Measurements from ENCODE around the gene MEIS2.

DNA sequence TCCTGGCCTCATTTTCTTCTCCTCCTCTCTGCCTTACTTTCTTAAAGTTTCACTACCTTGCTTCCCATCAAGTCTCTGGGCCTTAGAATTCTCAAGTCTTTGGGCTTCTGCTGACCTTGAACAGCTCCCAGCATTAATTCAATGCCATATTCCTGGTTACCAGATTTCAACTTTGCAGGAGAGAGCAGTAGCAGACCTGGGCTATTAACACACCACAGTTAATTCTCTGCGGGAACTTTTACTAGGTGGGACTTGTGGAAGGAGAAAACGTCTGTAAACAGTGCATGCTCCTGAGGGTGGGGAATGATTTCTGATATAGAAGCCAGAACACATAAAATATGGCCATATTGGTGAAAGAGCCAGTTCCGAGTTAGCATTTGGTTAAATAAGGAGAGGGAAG, 214.6 kb downstream of the MEIS2 start:
- no peak for TF ChIP-seq POLR2AphosphoS5 (IDR thresholded peaks at IDR 0.05)
- no peak for TF ChIP-seq POLR2A (IDR thresholded peaks at IDR 0.05)

Data from stomach (tissue), 4 donors.